ENCODE data around the gene CWC25.

Gene CWC25

GRCh38 chr17:38824899-38825761 lies at the start of gene CWC25:
TSS of gene CWC25 (minus strand) at chr17:38825321. CDS start at chr17:38825183, 138 bp downstream.
- Histone ChIP-seq H3K9ac (ENCODE audit: low read depth, low read length) (peak within 1 kb of the TSS; percentile 88), H3K9me3 (ENCODE audit: control insufficient read depth, insufficient read depth, low read length) (no peaks in the 10 kb centered on the region), H3K4me1 (ENCODE audit: insufficient read depth, low read length) (no peaks in the 10 kb centered on the region), H3K36me3 (ENCODE audit: insufficient read depth, low read length) (peaks cover 5% of the 10 kb centered on the region; the same call in 1 of the 2 replicates)

DNA sequence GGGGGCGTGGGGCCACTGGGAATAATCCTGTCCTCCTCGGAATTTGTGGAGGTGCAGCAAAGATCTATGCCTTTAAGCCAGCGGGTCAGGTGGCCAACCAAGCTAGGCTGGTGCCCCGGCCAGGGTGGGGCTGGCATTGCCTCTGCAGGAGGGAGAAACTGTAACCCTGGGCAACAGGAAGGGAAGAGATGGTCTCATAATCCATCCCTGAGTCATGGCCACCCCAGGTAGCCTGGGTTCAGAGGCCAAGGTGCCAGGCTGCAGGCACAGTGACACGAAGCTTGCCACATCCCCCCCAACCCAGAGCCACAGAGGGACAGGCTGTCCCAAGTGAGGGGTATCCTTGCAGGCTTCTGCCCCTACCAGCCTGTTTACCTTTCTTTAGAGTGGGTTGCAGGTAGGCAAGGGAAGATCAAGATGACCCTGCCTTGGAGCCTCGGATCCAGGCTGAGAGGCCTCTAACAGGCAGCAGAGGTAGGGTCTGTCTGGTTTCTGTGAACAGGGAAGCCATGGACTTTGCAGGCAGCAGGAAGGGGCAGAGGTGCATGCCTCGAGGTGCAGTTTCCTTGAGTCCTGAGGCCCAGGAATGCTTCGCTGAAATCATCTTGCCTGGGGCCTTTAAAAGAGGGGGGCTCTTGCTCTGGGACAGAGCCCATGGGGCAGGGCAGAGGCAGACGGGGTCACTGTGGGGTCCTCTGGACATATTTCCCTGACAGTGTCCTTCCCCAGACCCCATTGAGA lies 48.7 kb upstream of the CWC25 start:
- Histone ChIP-seq H3K4me1 (ENCODE audit: insufficient read depth, low read length) (peaks cover 62% of the 10 kb centered on the region), H3K36me3 (ENCODE audit: insufficient read depth, low read length) (no peaks in the 10 kb centered on the region), H3K9ac (ENCODE audit: low read depth, low read length) (no peak overlapping the region), H3K9me3 (ENCODE audit: control insufficient read depth, insufficient read depth, low read length) (no peaks in the 10 kb centered on the region)

DNA sequence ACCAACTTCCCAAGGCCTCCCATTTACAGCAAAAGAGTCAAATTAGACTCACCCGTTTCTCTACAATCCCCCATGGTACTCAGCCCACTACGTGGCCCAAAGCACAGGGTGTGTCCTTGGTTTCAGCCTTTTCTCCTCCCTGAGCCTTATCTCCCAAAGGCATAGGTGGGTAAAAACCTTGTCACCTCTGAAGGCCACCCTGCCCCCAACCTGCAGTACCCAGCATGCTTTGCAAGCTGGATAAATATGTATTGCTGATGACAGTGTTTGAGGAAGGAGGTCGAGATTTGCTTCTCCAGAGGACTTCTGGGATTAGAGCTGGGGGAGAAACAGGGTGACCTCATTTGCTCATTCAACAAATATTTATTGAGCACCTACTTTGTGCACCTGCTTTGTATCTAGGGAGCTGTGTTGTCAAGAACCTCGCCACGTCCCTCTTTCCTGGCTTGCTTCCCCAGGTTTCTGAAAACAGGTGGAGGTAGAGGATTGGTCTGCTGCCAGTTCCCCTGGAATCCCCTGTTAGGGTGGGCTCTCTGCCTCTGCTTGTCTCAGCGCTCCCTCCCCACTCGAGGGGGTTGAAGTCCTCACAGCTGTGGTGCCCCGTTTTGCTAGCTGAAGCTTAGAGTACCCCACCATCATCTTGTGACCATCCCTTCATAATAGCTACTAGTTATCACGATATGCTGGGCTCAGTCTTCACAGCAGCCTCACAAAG lies 47.7 kb upstream of the CWC25 start:
- no peaks in the 10 kb centered on the region for H3K36me3 ChIP-seq (ENCODE audit: insufficient read depth, low read length)

GRCh38 chr17:38872027-38872511 lies 46.9 kb upstream of the CWC25 start:
- Histone ChIP-seq H3K9me3 (ENCODE audit: control insufficient read depth, insufficient read depth, low read length) (no peaks in the 10 kb centered on the region), H3K36me3 (ENCODE audit: insufficient read depth, low read length) (no peaks in the 10 kb centered on the region), H3K9ac (ENCODE audit: low read depth, low read length) (peak overlapping the region; percentile 89; the same call in 1 of the 2 replicates), H3K4me1 (ENCODE audit: insufficient read depth, low read length) (peaks cover 44% of the 10 kb centered on the region)

More for the DNA sequence above, 47.7 kb upstream of the CWC25 start:
- Histone ChIP-seq H3K4me1 (ENCODE audit: insufficient read depth, low read length) (peaks cover 52% of the 10 kb centered on the region), H3K9ac (ENCODE audit: low read depth, low read length) (no peak overlapping the region), H3K9me3 (ENCODE audit: control insufficient read depth, insufficient read depth, low read length) (no peaks in the 10 kb centered on the region)

- peaks cover 42% of the 10 kb centered on the region for H3K4me1 ChIP-seq (ENCODE audit: insufficient read depth, low read length)
- no peaks in the 10 kb centered on the region for H3K9me3 ChIP-seq (ENCODE audit: control insufficient read depth, insufficient read depth, low read length)
- no peaks in the 10 kb centered on the region for H3K36me3 ChIP-seq (ENCODE audit: insufficient read depth, low read length)
- peak overlapping the region; percentile 89 for H3K9ac ChIP-seq (ENCODE audit: low read depth, low read length)
Measured at GRCh38 chr17:38871247-38872015, 46.3 kb upstream of the CWC25 start.

GRCh38 chr17:38870259-38871165 lies 45.4 kb upstream of the CWC25 start:
- peaks cover 37% of the 10 kb centered on the region for H3K4me1 ChIP-seq (ENCODE audit: insufficient read depth, low read length)
- H3K9ac ChIP-seq (ENCODE audit: low read depth, low read length): peak overlapping the region; percentile 89
- H3K9me3 ChIP-seq (ENCODE audit: control insufficient read depth, insufficient read depth, low read length): no peaks in the 10 kb centered on the region
- H3K36me3 ChIP-seq (ENCODE audit: insufficient read depth, low read length): no peaks in the 10 kb centered on the region

GRCh38 chr17:38869526-38870258 lies 44.6 kb upstream of the CWC25 start, which contains the start of gene LASP1:
TSS of gene LASP1 (plus strand) at chr17:38870058. CDS start at chr17:38870190, 132 bp downstream.
- H3K4me1 ChIP-seq (ENCODE audit: insufficient read depth, low read length): peaks cover 29% of the 10 kb centered on the region

GRCh38 chr17:38868817-38869525 lies 43.9 kb upstream of the CWC25 start:
- peaks cover 22% of the 10 kb centered on the region for H3K4me1 ChIP-seq (ENCODE audit: insufficient read depth, low read length)
- no peaks in the 10 kb centered on the region for H3K36me3 ChIP-seq (ENCODE audit: insufficient read depth, low read length)
- H3K9me3 ChIP-seq (ENCODE audit: control insufficient read depth, insufficient read depth, low read length): no peaks in the 10 kb centered on the region
- H3K9ac ChIP-seq (ENCODE audit: low read depth, low read length): peak overlapping the region; percentile 89

More at GRCh38 chr17:38869526-38870258, 44.6 kb upstream of the CWC25 start, which contains the start of gene LASP1:
- no peaks in the 10 kb centered on the region for H3K36me3 ChIP-seq (ENCODE audit: insufficient read depth, low read length)
- H3K9me3 ChIP-seq (ENCODE audit: control insufficient read depth, insufficient read depth, low read length): no peaks in the 10 kb centered on the region
- peak within 1 kb of the TSS; percentile 89 for H3K9ac ChIP-seq (ENCODE audit: low read depth, low read length)

DNA sequence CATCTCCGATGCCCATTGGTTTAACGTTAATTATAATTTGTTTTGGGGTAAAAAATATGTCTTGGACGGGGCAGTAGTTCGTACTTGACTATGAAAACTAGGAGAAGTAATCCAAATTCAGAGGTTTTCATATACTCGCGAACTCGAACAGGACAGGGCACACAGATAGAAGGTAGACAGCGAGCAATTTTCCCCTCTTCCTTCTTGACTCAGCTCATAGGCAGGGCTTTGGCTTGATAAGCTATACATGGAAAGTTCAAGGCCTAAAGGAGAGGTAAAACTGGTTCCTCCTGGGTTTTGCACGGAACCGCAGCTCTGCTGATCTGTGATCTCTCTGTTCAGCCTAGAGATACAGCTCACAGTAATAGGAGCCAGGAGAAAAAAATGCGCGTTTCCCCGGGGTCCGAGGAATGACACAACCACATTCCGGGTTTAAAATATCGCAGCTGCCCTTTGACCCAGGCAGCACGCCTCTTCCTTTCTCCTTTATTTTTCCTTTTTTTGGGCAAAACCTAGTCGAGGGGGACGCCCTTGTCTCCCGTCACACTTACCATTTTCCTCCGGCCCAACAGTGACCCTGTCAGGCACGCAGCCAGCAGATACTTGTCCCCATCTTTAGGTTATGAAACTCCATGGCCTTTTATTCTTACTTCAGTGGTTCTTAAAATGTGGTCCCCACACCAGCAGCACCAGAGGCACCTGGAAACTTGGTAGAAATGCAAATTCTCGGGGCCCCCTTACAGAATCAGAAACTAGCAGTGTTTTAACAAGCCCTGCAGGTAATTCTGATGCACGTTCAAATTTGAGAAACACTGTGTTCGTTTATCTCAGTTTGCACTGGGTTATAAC lies 43.1 kb upstream of the CWC25 start:
- H3K4me1 ChIP-seq (ENCODE audit: insufficient read depth, low read length): peaks cover 15% of the 10 kb centered on the region
- H3K36me3 ChIP-seq (ENCODE audit: insufficient read depth, low read length): no peaks in the 10 kb centered on the region
- H3K9ac ChIP-seq (ENCODE audit: low read depth, low read length): peak overlapping the region; percentile 89
- no peaks in the 10 kb centered on the region for H3K9me3 ChIP-seq (ENCODE audit: control insufficient read depth, insufficient read depth, low read length)

GRCh38 chr17:38867179-38867967 lies 42.3 kb upstream of the CWC25 start:
- Histone ChIP-seq H3K36me3 (ENCODE audit: insufficient read depth, low read length) (no peaks in the 10 kb centered on the region), H3K9me3 (ENCODE audit: control insufficient read depth, insufficient read depth, low read length) (no peaks in the 10 kb centered on the region), H3K4me1 (ENCODE audit: insufficient read depth, low read length) (peaks cover 7% of the 10 kb centered on the region), H3K9ac (ENCODE audit: low read depth, low read length) (peak overlapping the region; percentile 89)

All from ES-I3 (cell line).